ENCODE measurements around the gene RMND5B.
"Not testable (repeated sequence)": the region's sequence is repeated elsewhere in the genome, so short reads cannot be mapped to it uniquely, and the experiment has no call there.

The RMND5B gene

DNA sequence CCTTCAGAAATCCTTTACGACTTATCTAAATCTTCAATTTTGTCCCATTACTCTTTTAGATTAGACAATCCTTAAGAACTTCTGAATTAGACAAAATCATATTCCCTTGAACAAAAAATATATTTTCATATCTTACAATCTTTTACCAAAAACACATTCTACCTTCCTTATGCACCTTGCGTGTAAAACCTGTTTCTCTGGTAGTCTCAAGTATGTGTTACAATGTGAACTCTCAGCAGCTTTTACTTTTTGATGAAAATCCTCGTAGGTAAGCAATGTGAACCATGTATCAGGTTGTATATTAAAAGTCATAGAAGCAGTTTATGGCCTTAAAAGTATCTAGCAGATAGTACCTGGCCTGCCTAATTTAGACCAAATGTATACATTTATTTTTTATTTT lies 43.6 kb downstream of the RMND5B start:
- DNase-seq (ENCODE audit: low read depth), result no peak

DNA sequence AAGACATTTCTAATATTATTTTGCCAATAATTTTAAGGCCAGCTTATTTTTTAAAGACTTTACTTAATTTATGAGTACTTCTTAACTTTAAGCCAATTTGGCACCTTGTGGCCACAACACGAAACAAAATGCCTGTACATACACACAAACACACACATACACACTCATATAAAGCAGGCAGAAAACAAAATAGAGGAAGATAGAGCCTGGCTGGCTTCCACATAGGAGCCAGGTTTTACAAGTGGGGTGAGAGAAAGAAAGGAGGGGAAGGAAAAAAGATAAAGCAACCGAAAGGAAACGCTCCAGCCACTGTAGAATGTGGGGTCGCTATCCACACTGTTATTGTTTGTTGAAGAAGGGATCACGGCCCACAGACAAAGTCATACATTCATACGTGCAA lies 46.0 kb downstream of the RMND5B start:
- DNase-seq (ENCODE audit: low read depth), result no peak

DNA sequence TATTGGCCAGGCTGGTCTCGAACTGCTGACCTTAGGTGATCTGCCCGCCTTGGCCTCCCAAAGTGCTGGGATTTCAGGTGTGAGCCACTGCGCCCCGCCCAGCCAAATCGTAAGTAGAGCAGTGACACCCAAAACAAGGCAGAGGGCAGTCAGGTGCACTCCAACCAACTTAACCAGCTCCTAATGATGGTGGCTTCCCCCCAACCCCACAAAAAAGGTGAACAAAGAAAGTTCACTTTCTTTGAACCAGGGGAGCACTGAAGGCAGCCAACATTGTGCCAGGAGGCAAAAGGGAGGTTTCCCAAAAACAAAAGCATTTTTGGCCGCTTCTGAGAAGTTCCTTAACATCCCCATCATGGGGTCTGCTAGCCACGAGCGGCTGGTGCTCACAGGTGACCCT lies 46.8 kb downstream of the RMND5B start:
- DNase-seq (ENCODE audit: low read depth), result no peak

DNA sequence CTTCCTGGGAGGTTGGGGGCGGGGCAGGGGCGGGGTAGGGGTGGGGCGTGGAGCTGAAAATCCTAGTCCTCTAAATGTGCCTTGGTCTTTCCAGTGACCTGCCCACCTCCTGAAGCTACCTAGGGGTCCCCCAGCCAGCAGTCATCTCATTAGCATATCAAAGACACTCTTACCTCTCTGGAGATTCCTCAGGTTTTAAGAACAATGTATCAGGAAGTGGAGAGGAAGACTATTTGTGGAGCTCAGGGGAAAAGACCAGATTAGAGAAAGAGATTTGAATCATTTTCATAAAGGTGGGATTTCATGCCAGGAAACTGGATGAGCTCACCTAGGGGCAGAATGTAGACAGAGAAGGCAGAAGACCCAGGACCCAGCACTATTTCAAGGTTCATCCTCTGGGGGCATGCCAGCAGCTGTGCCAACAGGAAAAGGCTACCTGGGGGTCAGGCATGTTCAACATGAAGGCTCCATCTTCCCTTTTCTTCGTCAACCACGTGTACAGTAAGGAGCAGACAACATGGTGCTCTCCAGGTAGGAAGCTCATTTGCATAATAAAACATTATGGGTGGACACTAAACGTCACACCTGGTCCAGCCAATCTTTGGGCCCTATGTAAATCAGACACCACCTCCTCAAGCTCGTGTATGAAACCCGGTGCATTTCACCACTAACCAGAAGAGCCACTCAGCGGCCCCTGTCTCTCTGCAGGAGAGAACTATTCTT lies 49.5 kb downstream of the RMND5B start:
- no peak for DNase-seq (ENCODE audit: low read depth)

DNA sequence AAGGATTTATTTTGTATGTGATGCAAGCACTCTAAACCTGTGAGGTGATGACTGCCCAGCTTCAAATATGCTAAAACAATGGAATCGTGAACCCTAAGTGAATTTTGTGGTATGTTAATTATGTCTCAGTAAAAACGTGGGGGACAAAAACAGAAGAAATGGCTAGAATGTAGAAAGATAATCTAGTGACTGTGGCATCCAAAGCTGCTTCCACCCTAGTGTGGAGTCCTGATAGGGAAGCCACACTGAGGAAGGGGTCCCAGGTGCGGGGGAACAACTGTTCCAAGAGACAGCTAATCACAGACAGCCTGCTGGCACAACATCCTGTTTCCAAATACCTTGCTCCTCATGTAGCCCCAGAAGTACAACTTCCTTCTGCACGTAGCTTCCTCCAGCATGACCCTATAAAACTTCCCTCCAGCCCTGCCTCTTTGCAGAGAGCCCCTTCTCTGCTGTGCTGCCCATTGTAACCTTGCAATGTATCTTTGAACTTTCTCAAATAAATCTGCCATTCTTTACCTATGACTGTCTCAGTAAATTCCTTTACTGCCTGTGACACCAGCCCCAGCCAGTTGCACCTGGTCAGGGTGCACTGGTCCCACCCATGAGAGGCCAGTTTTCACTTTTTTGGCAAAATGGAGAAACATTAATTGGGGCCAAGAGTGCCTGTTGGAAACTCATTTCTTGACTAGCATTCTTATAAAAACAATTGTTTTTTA lies 51.5 kb downstream of the RMND5B start:
- no peak for DNase-seq (ENCODE audit: low read depth)

DNA sequence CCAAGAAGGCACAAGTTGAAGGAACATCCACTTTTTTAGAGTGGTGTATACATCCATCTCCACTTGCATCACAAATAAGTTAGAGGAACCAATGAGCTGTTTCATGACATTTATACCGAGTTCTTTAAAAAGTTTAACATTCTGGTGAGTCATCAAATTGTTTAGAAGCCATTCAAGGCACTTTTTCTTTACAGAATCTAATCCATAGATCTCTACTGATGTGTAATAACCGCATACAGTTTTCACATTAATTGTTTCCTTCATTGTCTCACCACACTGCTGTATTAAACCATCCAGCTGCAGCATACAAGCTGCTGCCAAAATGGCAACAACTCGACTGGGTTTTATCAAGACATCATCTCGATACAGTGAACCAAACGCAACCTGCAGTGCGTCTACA lies 55.6 kb downstream of the RMND5B start:
- no peak for DNase-seq (ENCODE audit: low read depth)

DNA sequence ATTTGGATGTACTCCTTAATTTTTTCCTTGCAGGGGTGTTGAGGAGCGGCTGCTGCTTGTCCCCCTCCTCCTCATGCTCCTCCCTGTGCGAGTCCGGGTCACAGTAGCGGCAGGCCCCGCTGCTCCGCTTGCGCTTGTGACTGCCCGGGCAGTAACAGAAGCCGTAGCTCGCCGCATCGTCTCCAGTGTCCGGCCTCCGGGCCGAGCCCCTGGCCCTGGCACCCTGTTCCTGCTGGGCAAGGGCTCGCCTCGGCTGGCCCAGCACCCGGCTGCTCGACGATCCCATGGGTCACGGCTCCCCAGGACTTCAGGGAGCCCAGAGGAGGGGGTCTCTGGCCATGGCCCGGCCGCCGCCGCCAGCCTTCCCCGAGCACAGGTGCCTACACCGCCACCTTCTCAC lies 56.2 kb downstream of the RMND5B start, which contains the start of gene GMCL2:
TSS of gene GMCL2 (minus strand) at position 358 of the 400 bp plus-strand sequence. CDS start at position 286, 72 bp downstream.
- DNase-seq (ENCODE audit: low read depth), result no peak

DNA sequence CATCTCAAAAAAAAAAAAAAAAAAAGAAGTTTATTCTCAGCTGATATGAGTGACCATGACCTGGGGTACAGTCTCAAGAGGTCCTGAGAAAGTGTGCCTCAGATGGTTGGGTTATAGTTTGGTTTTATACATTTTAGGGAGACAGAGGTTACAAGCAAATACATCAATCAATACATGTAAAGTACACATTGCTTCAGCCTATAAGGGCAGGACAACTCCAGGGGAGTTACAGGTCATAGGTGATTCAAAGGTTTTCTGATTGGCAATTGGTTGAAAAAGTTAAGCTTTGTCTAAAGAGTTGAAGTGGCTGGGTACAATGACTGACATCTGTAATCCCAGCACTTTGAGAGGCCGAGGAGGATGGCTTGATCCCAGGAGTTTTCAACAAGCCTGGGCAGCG lies 58.6 kb downstream of the RMND5B start:
- no peak for DNase-seq (ENCODE audit: low read depth)

DNA sequence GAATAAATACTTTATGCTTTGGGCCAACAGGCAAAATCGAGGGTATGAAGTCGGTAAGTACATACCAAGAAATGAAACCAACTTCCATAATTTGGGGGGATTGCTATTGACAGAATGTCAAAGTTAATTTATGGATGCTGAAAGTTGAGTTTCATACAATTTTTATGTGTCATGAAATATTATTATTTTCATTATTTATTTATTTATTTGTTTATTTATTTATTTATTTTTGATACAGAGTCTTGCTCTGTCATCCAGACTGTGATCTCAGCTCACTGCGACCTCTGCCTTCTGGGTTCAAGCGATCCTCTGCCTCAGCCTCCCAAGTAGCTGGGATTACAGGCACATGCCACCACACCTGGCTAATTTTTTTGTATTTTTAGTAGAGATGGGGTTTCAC lies 60.8 kb downstream of the RMND5B start:
- no peak for DNase-seq (ENCODE audit: low read depth)

DNA sequence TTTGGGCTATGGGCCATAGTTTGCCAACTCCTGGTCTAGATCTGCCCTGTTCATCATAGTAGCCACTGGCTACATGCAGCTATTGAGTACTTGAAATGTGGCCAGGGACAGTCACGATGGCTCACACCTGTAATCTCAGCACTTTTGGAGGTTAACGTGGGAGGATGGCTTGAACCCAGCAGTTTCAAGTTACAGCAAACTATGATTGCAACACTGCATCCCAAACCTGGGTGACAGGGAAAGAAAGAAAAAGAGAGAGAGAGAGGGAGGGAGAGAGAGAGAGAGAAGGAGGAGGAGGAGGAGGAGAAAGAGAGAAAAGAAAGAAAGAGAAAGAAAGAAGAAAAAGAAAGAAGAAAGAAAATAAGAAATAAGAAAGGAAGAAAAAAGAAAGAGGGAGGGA lies 61.4 kb downstream of the RMND5B start:
- DNase-seq (ENCODE audit: low read depth), result no peak

DNA sequence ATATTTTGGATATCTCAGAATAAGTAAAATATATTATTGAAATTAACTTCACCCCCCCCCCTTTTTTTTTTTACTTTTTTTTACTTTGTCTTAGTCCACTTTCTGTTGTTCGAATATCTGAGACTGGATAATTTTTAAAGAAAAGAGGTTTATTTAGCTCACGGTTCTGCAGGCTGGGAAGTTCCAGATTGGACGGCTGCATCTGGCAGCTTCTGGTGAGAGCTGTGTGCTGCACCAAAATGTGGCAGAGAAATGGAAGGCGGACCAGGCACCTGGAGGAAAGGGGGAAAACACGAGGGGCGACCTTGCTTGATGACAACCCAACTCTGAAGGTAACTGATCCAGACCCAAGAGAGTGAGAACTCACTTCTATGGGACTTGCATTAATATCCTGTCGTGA lies 62.0 kb downstream of the RMND5B start:
- DNase-seq (ENCODE audit: low read depth), result no peak

DNA sequence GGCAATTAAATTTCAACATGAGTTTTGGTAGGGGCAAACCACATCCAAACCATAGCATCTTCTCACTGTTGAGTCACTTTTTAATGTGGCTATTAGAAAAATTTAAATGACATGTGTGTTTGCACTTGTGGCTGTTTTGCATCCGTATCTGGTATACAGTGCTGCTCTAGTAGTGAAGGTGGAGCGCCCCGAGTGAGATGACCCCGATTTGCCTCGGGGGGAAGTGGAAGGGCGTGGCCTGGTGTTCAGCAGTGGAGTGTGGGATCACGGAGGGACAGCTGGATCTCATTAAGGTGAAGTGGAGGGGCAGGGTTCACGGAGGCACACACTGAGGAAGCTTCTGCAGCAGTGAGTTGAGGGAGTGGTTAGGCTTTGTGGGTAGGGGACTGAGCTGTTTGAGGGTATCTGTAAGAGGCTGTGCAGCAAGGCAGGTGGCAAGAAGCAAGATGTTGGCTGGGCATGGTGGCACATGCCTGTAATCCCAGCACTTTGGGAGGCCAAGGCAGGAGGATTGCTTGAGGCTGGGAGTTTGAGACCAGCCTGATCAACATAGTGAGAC lies 62.5 kb downstream of the RMND5B start:
- no peak for DNase-seq (ENCODE audit: low read depth)

DNA sequence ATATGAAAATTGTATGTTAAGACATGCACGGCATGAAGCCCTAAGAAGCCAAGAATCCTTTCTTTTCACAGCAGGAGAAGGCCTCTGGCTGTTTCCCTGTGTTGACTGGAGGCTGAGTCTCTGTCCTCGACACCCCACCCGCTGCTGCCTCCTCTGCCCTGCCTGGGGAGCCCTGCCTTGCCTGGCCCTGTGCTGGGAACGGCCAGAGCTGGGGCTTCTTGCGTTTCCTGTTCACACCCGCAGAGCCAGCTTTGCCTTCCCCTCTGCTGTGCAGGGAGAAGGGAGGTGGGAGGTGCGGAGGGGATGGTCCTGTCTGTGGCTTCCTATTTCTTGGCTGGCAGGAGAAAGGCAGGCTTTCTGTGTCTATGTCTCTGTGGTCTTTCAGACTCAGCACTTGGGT lies 63.2 kb downstream of the RMND5B start:
- DNase-seq (ENCODE audit: low read depth), result no peak

DNA sequence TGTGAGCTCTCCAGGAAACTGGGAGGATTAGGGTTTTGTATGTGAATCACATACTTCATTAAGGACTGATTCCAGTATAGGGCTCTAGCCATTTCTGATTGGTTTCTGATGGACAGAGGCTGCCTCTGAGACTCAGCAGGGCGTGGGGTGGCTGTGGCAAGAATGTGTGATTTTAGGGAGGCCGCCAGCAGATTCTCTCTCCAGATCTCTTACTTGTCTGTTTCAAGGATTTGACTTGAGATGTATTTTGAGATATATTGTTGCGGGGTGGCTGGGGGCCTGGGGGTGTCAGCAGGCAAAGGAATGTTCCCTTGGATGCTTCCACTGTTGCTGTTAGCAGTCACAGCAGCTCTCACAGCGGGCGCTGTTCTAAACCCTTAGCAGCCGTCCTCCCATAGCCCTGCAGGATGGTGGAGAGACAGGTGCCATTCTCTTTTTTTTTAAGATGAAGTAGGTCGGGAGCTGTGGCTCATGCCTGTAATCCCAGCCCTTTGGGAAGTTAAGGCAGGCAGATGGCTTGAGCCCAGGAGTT lies 65.5 kb downstream of the RMND5B start:
- DNase-seq (ENCODE audit: low read depth), result no peak

DNA sequence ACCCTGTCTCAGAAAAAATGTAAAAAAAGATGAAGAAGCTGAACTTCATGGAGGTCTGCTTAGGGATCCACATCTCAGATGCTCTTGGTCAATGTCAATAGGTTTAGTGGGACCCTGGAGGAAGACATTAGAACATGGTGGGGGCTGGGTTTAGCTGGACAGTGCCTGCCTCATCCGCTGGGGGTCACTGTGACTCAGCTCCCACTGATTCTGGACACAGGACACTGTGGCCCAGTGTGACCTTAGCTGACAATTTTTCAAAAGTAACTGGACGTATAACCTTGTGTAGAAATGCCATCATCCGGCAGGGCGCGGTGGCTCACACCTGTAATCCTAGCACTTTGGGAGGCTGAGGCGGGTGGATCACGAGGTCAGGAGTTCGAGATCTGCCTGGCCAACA lies 66.2 kb downstream of the RMND5B start:
- DNase-seq (ENCODE audit: low read depth), result no peak

DNA sequence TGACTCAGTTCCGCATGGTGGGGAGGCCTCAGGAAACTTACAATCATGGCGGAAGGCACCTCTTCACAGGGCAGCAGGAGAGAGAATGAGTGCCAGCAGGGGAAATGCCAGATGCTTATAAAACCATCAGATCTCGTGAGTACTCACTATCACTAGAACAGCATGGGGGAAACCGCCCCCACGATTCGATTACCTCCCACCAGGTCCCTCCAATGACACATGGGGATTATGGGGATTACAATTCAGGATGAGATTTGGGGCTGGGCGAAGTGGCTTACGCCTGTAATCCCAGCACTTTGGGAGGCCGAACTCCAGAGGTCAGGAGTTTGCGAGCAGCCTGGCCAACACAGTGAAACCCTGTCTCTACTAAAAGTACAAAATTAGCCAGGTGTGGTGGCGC lies 67.3 kb downstream of the RMND5B start:
- DNase-seq (ENCODE audit: low read depth), result not testable (repeated sequence)

DNA sequence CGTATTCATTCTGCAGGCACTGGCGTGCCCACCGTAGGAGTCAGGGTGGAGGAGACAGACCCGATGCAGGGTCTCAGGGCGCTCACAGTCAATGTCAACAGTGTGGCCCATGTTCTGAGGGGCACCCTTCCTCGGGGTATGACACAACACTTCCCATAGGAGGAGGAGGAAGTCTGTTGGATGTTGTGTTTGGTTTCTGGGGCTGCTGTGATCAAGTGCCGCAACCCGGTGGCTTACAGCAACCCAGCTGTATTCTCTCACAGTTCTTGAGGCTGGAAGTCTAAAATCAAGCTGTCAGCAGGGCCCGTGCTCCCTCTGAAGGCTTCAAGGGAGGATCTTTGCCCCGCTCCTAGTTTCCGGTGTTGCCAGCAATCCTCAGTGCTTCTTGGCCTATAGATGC lies 67.9 kb downstream of the RMND5B start:
- DNase-seq (ENCODE audit: low read depth), result no peak

DNA sequence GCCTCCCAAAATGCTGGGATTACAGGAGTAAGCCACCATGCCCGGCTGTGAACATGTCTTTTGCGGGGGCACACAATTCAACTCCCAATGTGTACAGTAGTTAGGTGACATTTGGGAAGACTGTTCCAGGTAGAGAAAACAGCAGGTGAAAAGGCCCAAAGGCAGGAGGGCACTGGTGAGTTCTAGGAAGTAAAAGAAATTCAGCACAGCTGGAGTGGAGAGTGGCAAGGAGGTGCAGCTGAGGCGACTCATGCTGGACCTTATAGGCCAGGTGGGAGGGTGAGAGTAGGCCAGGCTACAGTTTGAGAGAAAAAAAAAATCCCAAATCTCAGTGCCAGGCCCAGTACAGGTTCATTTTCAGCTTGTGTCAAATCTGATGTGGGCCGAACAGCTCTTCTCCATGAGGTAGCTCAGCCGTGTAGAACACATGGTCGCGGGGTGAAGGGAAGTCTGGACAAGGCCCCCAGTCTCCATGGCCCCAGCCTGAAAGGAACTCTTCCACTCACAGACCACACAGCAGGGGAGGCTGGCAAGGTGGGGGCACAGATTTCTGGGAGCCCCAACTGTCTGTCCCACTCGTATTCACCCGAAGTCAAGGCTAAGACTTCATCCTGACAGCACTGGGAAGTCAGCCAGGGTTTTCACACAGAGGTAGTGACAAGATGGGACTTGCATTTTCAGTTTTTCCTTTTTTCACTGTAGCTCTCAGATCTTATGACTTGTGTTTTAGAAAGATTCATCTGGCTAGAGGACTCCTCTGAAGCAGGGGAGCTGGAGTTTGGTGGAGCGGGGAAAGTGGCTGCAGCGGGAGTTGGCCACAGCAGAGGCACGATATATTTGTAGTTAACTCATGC lies 69.0 kb downstream of the RMND5B start:
- DNase-seq (ENCODE audit: low read depth), result no peak
